Panc1 (cell line): ENCODE data around the gene AFG3L2.

Source experiments
- CTCF ChIP-seq: fragments of 450-650 bp; IDR thresholded peaks from 2 replicates; pipeline ENCODE4 v1.5.1; 2017; ENCODE audit warnings: mild to moderate bottlenecking
- POLR2AphosphoS5 ChIP-seq: IDR thresholded peaks from 2 replicates; pipeline ENCODE4 v1.6.1; 2012; ENCODE audit warnings: mild to moderate bottlenecking, low read depth, low read length, moderate library complexity
- REST ChIP-seq, 2 experiments: IDR thresholded peaks; 2 replicates each; pipeline ENCODE4 v1.6.1; 2011 to 2012; ENCODE audit warnings: low read depth in 2 of 2, control low read depth in 1 of 2, low read length in 1 of 2, mild to moderate bottlenecking in 1 of 2, moderate library complexity in 1 of 2; ENCODE audit not compliant: insufficient read depth in 1 of 2
- SIN3A ChIP-seq: IDR thresholded peaks from 2 replicates; pipeline ENCODE4 v1.6.1; 2012; ENCODE audit warnings: low read depth, mild to moderate bottlenecking, low read length, moderate library complexity, borderline replicate concordance; ENCODE audit not compliant: insufficient read depth

GRCh38 chr18:12334366-12334808 is 42.6 kb downstream of the AFG3L2 start:
- TF ChIP-seq CTCF (no peak), POLR2AphosphoS5 (no peak), SIN3A (no peak), REST (IDR thresholded peaks at IDR 0.05; ENCODE audit: insufficient read depth in 1 of 2, low read depth in 2 of 2, low read length in 1 of 2) (no peak)
